ENCODE results near the gene AIDA. TPM values are rescaled to one million over a fixed set of nuclear protein-coding genes. Genes with fewer than 3 reads are reported as not detected.

Gene AIDA
- total and polyA plus RNA-seq, 8 donors = 29.7 to 63.5 (median 39.9) TPM

GRCh38 chr1:222728746-222729145 lies 16.5 kb upstream of the AIDA start:
- peaks cover 67 to 100% (median 100%) of the 10 kb centered on the region in 4 donors for H3K36me3 ChIP-seq
- H3K27ac ChIP-seq = no peak overlapping the region
- intact Hi-C loops (cut with DNase I; ENCODE audit: low total_unique reads) = no loop called here
- no peak for DNase-seq
- TF ChIP-seq EP300 (IDR thresholded peaks at IDR 0.05) (no peak), POLR2A (IDR thresholded peaks at IDR 0.05) (no peak), CTCF (IDR thresholded peaks at IDR 0.05) (no peak), POLR2AphosphoS5 (IDR thresholded peaks at IDR 0.05) (no peak)
- no peaks in the 10 kb centered on the region for H3K9me3 ChIP-seq
- H3K27me3 ChIP-seq = no peaks in the 10 kb centered on the region
- H3K4me1 ChIP-seq = no peaks in the 10 kb centered on the region
- 81 to 88% (median 84%) methylated on average over 1 of the region's 1 CpG for WGBS, 5 donors
- no peak overlapping the region for H3K4me3 ChIP-seq

- Histone ChIP-seq H3K4me3 (no peak overlapping the region), H3K27me3 (no peaks in the 10 kb centered on the region), H3K4me1 (peaks cover 0 to 25% (median 14%) of the 10 kb centered on the region in 4 donors), H3K27ac (no peak overlapping the region), H3K36me3 (peaks cover 14 to 66% (median 63%) of the 10 kb centered on the region in 4 donors), H3K9me3 (no peaks in the 10 kb centered on the region)
- intact Hi-C loops (cut with DNase I; ENCODE audit: low total_unique reads) = no loop called here
- 88 to 100% (median 98%) methylated on average over 2 of the region's 2 CpGs for WGBS, 5 donors
- TF ChIP-seq POLR2AphosphoS5 (IDR thresholded peaks at IDR 0.05) (no peak), CTCF (IDR thresholded peaks at IDR 0.05) (no peak), EP300 (IDR thresholded peaks at IDR 0.05) (no peak), POLR2A (IDR thresholded peaks at IDR 0.05) (no peak)
- DNase-seq = no peak
Measured at GRCh38 chr1:222716393-222716792, 4.1 kb upstream of the AIDA start.

DNA sequence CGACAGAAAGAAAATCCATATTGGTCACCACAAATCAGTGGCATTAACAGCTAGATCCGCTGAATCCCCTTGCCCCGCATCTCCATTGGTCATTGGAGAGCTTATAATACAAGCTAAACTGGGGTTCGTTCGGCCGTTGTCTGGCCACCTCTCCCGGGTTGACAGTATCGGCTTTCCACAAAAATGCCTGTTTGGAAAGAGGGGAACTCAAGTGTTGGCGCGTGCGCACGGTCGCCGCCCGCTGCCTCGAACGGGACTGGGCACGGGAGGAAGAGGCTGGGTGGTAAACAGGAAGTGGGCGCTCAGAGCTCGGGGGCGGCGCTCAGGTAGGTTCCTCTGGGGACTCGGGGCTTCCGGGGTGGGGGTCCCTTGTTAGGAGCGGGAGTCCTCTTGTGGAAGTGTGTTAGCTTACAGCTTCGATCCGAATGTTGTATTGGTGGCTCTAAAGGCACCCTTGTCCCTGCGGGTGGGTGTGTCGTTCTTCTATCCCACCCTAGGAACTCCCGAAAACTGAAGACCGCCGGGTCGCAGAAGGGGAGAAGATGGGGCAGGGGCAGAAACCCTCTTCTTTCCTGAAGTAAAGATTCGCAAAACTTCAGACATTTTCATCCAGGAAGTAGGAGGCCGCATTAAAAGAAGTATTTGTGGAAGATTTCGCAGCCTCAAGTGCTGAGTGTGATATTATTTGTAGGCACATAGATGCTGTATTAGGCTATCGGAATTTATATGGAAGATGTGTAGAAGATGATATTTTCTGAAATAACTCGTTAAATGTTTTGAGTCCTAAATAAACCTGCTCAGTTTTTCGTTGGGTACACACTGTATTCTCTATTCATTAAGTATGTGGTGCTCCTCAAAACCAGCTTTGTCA lies 1.0 kb upstream of the AIDA start:
- peak; percentile 93 to 99 for DNase-seq
- 0 to 1% (median 0%) methylated on average over 38 to 39 of the region's 39 CpGs for WGBS, 5 donors

DNA sequence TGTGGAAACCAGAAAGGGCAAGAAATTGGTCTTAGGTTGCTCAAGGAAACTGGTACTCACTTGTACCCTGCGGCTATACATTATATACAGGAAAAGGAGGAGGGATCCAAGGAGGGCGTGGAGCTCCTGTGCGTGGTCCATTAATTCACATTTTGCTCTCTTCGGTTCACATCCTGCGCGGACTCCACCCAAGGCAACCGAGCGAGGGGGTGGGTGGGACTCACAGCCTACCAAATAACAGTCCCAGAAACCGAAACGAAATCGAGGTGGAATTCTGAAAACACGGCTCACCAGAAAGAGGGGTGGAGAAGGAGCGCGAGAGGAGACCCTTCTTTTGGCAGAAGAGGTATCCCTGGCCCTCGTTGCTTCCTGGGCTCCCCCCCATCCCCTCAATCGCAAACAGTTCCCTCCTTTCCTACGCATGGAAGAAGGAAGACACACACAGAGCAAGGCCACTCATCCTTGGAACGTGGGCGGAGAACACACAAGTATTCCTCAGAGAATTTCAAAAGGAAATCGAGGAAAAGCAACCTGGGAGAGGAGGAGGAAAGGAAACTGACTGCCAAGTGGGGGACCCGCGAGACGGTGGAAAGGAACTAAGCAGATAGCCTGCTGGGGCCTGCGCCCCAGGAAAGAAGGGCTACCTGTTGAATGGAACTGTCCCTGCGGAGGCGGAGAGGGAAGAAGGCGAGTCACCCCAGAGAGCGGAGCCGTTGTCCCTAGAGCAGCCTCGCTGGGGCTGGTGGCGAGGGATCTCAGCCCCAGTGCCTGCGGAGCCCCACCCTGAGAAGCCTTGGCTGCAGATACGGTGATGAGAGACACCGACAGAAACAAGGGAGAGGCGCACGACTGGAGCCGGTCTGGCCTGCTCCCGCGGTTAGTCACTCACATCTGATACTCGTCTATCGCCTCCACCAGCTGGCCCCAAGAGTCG lies 705 bp downstream of the AIDA start:
- Histone ChIP-seq H3K36me3 (peaks cover 4 to 18% (median 16%) of the 10 kb centered on the region in 4 donors), H3K27me3 (no peaks in the 10 kb centered on the region), H3K9me3 (no peaks in the 10 kb centered on the region), H3K4me1 (peaks cover 9 to 60% (median 33%) of the 10 kb centered on the region in 4 donors), H3K27ac (peak overlapping the region; percentile 74 to 99 (median 98)), H3K4me3 (peak overlapping the region; percentile 74 to 93 (median 92))
- intact Hi-C loops (cut with DNase I; ENCODE audit: low total_unique reads) = no loop called here
- DNase-seq = peak; percentile 58 to 81
- 0 to 1% (median 0%) methylated on average over 35 to 42 of the region's 42 CpGs for WGBS, 5 donors
- TF ChIP-seq POLR2A (IDR thresholded peaks at IDR 0.05) = no peak
- no peak for TF ChIP-seq POLR2AphosphoS5 (IDR thresholded peaks at IDR 0.05)
- TF ChIP-seq EP300 (IDR thresholded peaks at IDR 0.05) = no peak
- TF ChIP-seq CTCF (IDR thresholded peaks at IDR 0.05) = no peak

More for the DNA sequence above, 1.0 kb upstream of the AIDA start:
- H3K9me3 ChIP-seq = no peaks in the 10 kb centered on the region
- intact Hi-C loops (cut with DNase I; ENCODE audit: low total_unique reads) = no loop called here
- peaks cover 9 to 56% (median 33%) of the 10 kb centered on the region in 4 donors for H3K4me1 ChIP-seq
- no peaks in the 10 kb centered on the region for H3K27me3 ChIP-seq
- peak overlapping the region; percentile 74 to 93 (median 92) for H3K4me3 ChIP-seq
- TF ChIP-seq POLR2AphosphoS5 (IDR thresholded peaks at IDR 0.05) (peak; percentile 87 to 94 (median 93)), EP300 (IDR thresholded peaks at IDR 0.05) (no peak)
- H3K36me3 ChIP-seq = peaks cover 4 to 35% (median 33%) of the 10 kb centered on the region in 4 donors
- peak overlapping the region; percentile 96 to 100 (median 99) for H3K27ac ChIP-seq
